ENCODE data around the gene DNAAF1. TPM values are rescaled to one million over a fixed set of nuclear protein-coding genes. Genes with fewer than 3 reads are reported as not detected.

Gene DNAAF1
- total RNA-seq, 1 donor from 2014 or later, result 0.11 TPM

- Mint-ChIP-seq H3K36me3 (peaks cover 7% of the 10 kb centered on the region), H3K27ac (no peak overlapping the region), H3K4me1 (peaks cover 12% of the 10 kb centered on the region), H3K27me3 (ENCODE audit: insufficient read depth, low read depth) (no peaks in the 10 kb centered on the region), H3K9me3 (no peaks in the 10 kb centered on the region), H3K4me3 (no peak overlapping the region)
- H3K27me3 ChIP-seq, result no peaks in the 10 kb centered on the region
- H3K79me2 ChIP-seq (ENCODE audit: low read depth), result peaks cover 90% of the 10 kb centered on the region
- no peak overlapping the region for H3K4me2 ChIP-seq
- H3F3A ChIP-seq (ENCODE audit: low read depth), result no peaks in the 10 kb centered on the region
- H3K4me3 ChIP-seq, result no peak overlapping the region
- DNase-seq (ENCODE audit: low spot score), result no peak
- H3K9ac ChIP-seq, result peak overlapping the region; percentile 42
- no peak for TF ChIP-seq CTCF (IDR thresholded peaks at IDR 0.05)
- TF ChIP-seq EZH2phosphoT487 (IDR thresholded peaks at IDR 0.05), result no peak
- TF ChIP-seq EZH2 (IDR thresholded peaks at IDR 0.05), result no peak
- H3K9me3 ChIP-seq (ENCODE audit: low read depth), result no peaks in the 10 kb centered on the region
- no peak overlapping the region for H3K27ac ChIP-seq
- H2AFZ ChIP-seq (replicated peaks), result no peak overlapping the region
- no peaks in the 10 kb centered on the region for H3K36me3 ChIP-seq
- no peaks in the 10 kb centered on the region for H3K4me1 ChIP-seq
- H4K20me1 ChIP-seq (ENCODE audit: low read depth), result peaks cover 60% of the 10 kb centered on the region
Measured at GRCh38 chr16:84105301-84105815, 39.8 kb upstream of the DNAAF1 start.

GRCh38 chr16:84105948-84106740, 39.0 kb upstream of the DNAAF1 start:
- H3K27ac Mint-ChIP-seq, result no peak overlapping the region
- peaks cover 68% of the 10 kb centered on the region for H4K20me1 ChIP-seq (ENCODE audit: low read depth)

GRCh38 chr16:84107921-84108320, 37.2 kb upstream of the DNAAF1 start:
- Histone ChIP-seq H3K27ac (no peak overlapping the region), H3K79me2 (ENCODE audit: low read depth) (peaks cover 98% of the 10 kb centered on the region), H3K9me3 (ENCODE audit: low read depth) (no peaks in the 10 kb centered on the region), H3K27me3 (no peaks in the 10 kb centered on the region), H3F3A (ENCODE audit: low read depth) (no peaks in the 10 kb centered on the region), H3K4me1 (no peaks in the 10 kb centered on the region), H3K4me2 (no peak overlapping the region), H2AFZ (replicated peaks) (no peak overlapping the region), H4K20me1 (ENCODE audit: low read depth) (peaks cover 78% of the 10 kb centered on the region), H3K9ac (no peak overlapping the region), H3K36me3 (no peaks in the 10 kb centered on the region), H3K4me3 (no peak overlapping the region)
- H3K27me3 Mint-ChIP-seq (ENCODE audit: insufficient read depth, low read depth), result peaks cover 2% of the 10 kb centered on the region
- no peak for TF ChIP-seq CTCF (IDR thresholded peaks at IDR 0.05)
- TF ChIP-seq EZH2 (IDR thresholded peaks at IDR 0.05), result no peak
- TF ChIP-seq EZH2phosphoT487 (IDR thresholded peaks at IDR 0.05), result no peak
- H3K27ac Mint-ChIP-seq, result no peak overlapping the region
- H3K9me3 Mint-ChIP-seq, result no peaks in the 10 kb centered on the region
- no peak for DNase-seq (ENCODE audit: low spot score)
- peaks cover 15% of the 10 kb centered on the region for H3K4me1 Mint-ChIP-seq
- peaks cover 2% of the 10 kb centered on the region for H3K36me3 Mint-ChIP-seq
- H3K4me3 Mint-ChIP-seq, result no peak overlapping the region

More at GRCh38 chr16:84105948-84106740, 39.0 kb upstream of the DNAAF1 start:
- Histone ChIP-seq H3K27me3 (no peaks in the 10 kb centered on the region), H3K79me2 (ENCODE audit: low read depth) (peaks cover 95% of the 10 kb centered on the region), H2AFZ (replicated peaks) (no peak overlapping the region), H3F3A (ENCODE audit: low read depth) (no peaks in the 10 kb centered on the region), H3K9ac (peak overlapping the region; percentile 42), H3K27ac (no peak overlapping the region), H3K4me2 (no peak overlapping the region), H3K9me3 (ENCODE audit: low read depth) (no peaks in the 10 kb centered on the region), H3K4me1 (no peaks in the 10 kb centered on the region), H3K4me3 (no peak overlapping the region), H3K36me3 (no peaks in the 10 kb centered on the region)
- Mint-ChIP-seq H3K27me3 (ENCODE audit: insufficient read depth, low read depth) (no peaks in the 10 kb centered on the region), H3K4me3 (no peak overlapping the region), H3K9me3 (no peaks in the 10 kb centered on the region), H3K36me3 (peaks cover 7% of the 10 kb centered on the region), H3K4me1 (peaks cover 15% of the 10 kb centered on the region)
- TF ChIP-seq CTCF (IDR thresholded peaks at IDR 0.05), result no peak
- no peak for TF ChIP-seq EZH2 (IDR thresholded peaks at IDR 0.05)
- no peak for TF ChIP-seq EZH2phosphoT487 (IDR thresholded peaks at IDR 0.05)
- DNase-seq (ENCODE audit: low spot score), result no peak
